HEK293 (cell line): Measurements from ENCODE around the gene ZRANB1.

Experiments
- CTCF ChIA-PET: fragments of 350-600 bp; formaldehyde crosslinking; extraction: SDS; loops from one replicate; lab custom pipeline; 2021; ENCODE audit warnings: antibody characterized with exemption; lab: Yijun Ruan, JAX
- POLR2A ChIA-PET: fragments of 300-600 bp; formaldehyde crosslinking; extraction: SDS; loops from one replicate; lab custom pipeline; 2020; ENCODE audit warnings: antibody characterized with exemption, inconsistent platforms; lab: Yijun Ruan, JAX
- H3K27ac ChIP-seq: fragments of 200-500 bp; sonication (Bioruptor generic); 2 replicates; pipeline ENCODE4 v1.5.1; 2014; ENCODE audit warnings: low read depth, low read length, control low read depth, inconsistent platforms; ENCODE audit errors: extremely low read depth
- H3K36me3 ChIP-seq, 2 experiments: fragments of 200-500 bp in 1 of 2; sonication (Bioruptor generic) in 1 of 2; 1 replicate in 1 of 2; 2 replicates in 1 of 2; pipeline ENCODE4 v1.5.1; 2014 to 2017; ENCODE audit warnings: inconsistent platforms in 2 of 2, low read length in 2 of 2; ENCODE audit not compliant: control insufficient read depth in 2 of 2, insufficient read depth in 1 of 2
- H3K4me1 ChIP-seq: fragments of 200-500 bp; sonication (Bioruptor generic); 2 replicates; pipeline ENCODE4 v1.5.1; 2014; ENCODE audit warnings: mild to moderate bottlenecking, low read length, inconsistent platforms; ENCODE audit not compliant: control insufficient read depth, insufficient read depth
- H3K4me3 ChIP-seq: 2 replicates; pipeline ENCODE4 v1.5.1; 2011; ENCODE audit warnings: low read depth, mild to moderate bottlenecking, control low read depth, low read length, moderate library complexity
- H3K9me3 ChIP-seq: fragments of 200-500 bp; sonication (Bioruptor generic); 2 replicates; pipeline ENCODE4 v1.5.1; 2014; ENCODE audit warnings: low read depth, low read length, inconsistent platforms; ENCODE audit not compliant: control insufficient read depth, insufficient read depth
- GFI1B ChIP-seq: fragments of 450-650 bp; formaldehyde crosslinking; IDR thresholded peaks from 2 replicates; pipeline ENCODE4 v1.5.1; 2016; ENCODE audit warnings: missing biosample characterization, missing genetic modification characterization
- PRDM6 ChIP-seq: fragments of 450-650 bp; formaldehyde crosslinking; IDR thresholded peaks from 2 replicates; pipeline ENCODE4 v1.5.1; 2017; ENCODE audit warnings: missing biosample characterization, missing genetic modification characterization
- YY2 ChIP-seq: fragments of 450-650 bp; formaldehyde crosslinking; IDR thresholded peaks from 2 replicates; pipeline ENCODE4 v1.5.1; 2016; ENCODE audit warnings: missing biosample characterization, missing genetic modification characterization
- ZBTB17 ChIP-seq: fragments of 450-650 bp; formaldehyde crosslinking; IDR thresholded peaks from 2 replicates; pipeline ENCODE4 v1.5.1; 2016; ENCODE audit warnings: missing biosample characterization, missing genetic modification characterization
- ZBTB26 ChIP-seq: fragments of 450-650 bp; formaldehyde crosslinking; optimal IDR thresholded peaks from 2 replicates; pipeline ENCODE3; 2016; ENCODE audit warnings: missing biosample characterization, mild to moderate bottlenecking, missing genetic modification characterization
- ZBTB8A ChIP-seq: fragments of 450-650 bp; formaldehyde crosslinking; IDR thresholded peaks from 2 replicates; pipeline ENCODE4 v1.5.1; 2016; ENCODE audit warnings: missing biosample characterization, missing genetic modification characterization
- ZNF10 ChIP-seq: fragments of 450-650 bp; formaldehyde crosslinking; IDR thresholded peaks from 2 replicates; pipeline ENCODE4 v1.5.1; 2017; ENCODE audit warnings: missing biosample characterization, missing genetic modification characterization
- ZNF248 ChIP-seq: fragments of 450-650 bp; formaldehyde crosslinking; IDR thresholded peaks from 2 replicates; pipeline ENCODE4 v1.5.1; 2017; ENCODE audit warnings: missing biosample characterization, missing genetic modification characterization
- ZNF324 ChIP-seq: fragments of 450-650 bp; formaldehyde crosslinking; IDR thresholded peaks from 2 replicates; pipeline ENCODE4 v1.5.1; 2016; ENCODE audit warnings: missing biosample characterization, missing genetic modification characterization
- ZNF354C ChIP-seq: fragments of 450-650 bp; formaldehyde crosslinking; IDR thresholded peaks from 2 replicates; pipeline ENCODE4 v1.5.1; 2016; ENCODE audit warnings: missing biosample characterization, missing genetic modification characterization, low read depth, borderline replicate concordance
- ZNF426 ChIP-seq: fragments of 450-650 bp; formaldehyde crosslinking; IDR thresholded peaks from 2 replicates; pipeline ENCODE4 v1.5.1; 2017; ENCODE audit warnings: missing biosample characterization, missing genetic modification characterization, mild to moderate bottlenecking, inconsistent platforms, moderate library complexity
- ZNF521 ChIP-seq: fragments of 450-650 bp; formaldehyde crosslinking; IDR thresholded peaks from 2 replicates; pipeline ENCODE4 v1.5.1; 2017; ENCODE audit warnings: missing biosample characterization, mild to moderate bottlenecking, missing genetic modification characterization
- ZNF610 ChIP-seq: fragments of 450-650 bp; formaldehyde crosslinking; IDR thresholded peaks from 2 replicates; pipeline ENCODE4 v1.5.1; 2016; ENCODE audit warnings: missing biosample characterization, missing genetic modification characterization, borderline replicate concordance
- ZNF704 ChIP-seq: fragments of 450-650 bp; formaldehyde crosslinking; IDR thresholded peaks from 2 replicates; pipeline ENCODE4 v1.5.1; 2016; ENCODE audit warnings: missing biosample characterization, missing genetic modification characterization
- ZNF785 ChIP-seq: fragments of 450-650 bp; formaldehyde crosslinking; IDR thresholded peaks from 2 replicates; pipeline ENCODE4 v1.5.1; 2016; ENCODE audit warnings: missing biosample characterization, missing genetic modification characterization

ZRANB1 gene

GRCh38 chr10:125029584-125030242 lies 87.8 kb downstream of the ZRANB1 start (continued):
- no peak for TF ChIP-seq ZNF610 (tag by site-specific recombination)

GRCh38 chr10:125030567-125031197 lies 88.8 kb downstream of the ZRANB1 start:
- Histone ChIP-seq H3K9me3 (no peaks in the 10 kb centered on the region), H3K4me1 (peaks cover 14% of the 10 kb centered on the region)
- CTCF ChIA-PET, result interaction anchor here (1.3 kb wide), 1 partner anchor 17 kb away, joined by 3 read pairs; no protein-coding TSS in a partner anchor
- TF ChIP-seq ZBTB26 (tag by site-specific recombination), result no peak
- TF ChIP-seq ZNF248 (tag by site-specific recombination), result no peak
- TF ChIP-seq ZNF426 (tag by site-specific recombination), result no peak
- TF ChIP-seq ZNF704 (tag by site-specific recombination), result no peak
- no peak for TF ChIP-seq ZNF10 (tag by site-specific recombination)
- TF ChIP-seq ZNF521 (tag by site-specific recombination), result no peak
- TF ChIP-seq, all 188 proteins: peak for 0
- Histone ChIP-seq H3K27ac (no peak overlapping the region), H3K36me3 (peaks cover 0 to 14% of the 10 kb centered on the region in 2 experiments; a peak in 1 of 3 replicates), H3K4me3 (no peak overlapping the region)
- POLR2A ChIA-PET, result no interaction called here

GRCh38 chr10:125032474-125033020 lies 90.6 kb downstream of the ZRANB1 start:
- Histone ChIP-seq H3K36me3 (no peaks in the 10 kb centered on the region), H3K4me3 (no peak overlapping the region), H3K27ac (no peak overlapping the region), H3K4me1 (peaks cover 21% of the 10 kb centered on the region), H3K9me3 (no peaks in the 10 kb centered on the region)
- CTCF ChIA-PET, result no interaction called here
- POLR2A ChIA-PET, result no interaction called here
- peak; percentile 73 for TF ChIP-seq ZBTB8A (tag by site-specific recombination)
- no peak for TF ChIP-seq GFI1B
- TF ChIP-seq, all 188 proteins: peak for 1

- Histone ChIP-seq H3K9me3 (no peaks in the 10 kb centered on the region), H3K4me1 (peaks cover 23% of the 10 kb centered on the region), H3K27ac (no peak overlapping the region), H3K4me3 (no peak overlapping the region), H3K36me3 (peaks cover 0 to 5% of the 10 kb centered on the region in 2 experiments; a peak in 1 of 3 replicates)
- ChIA-PET CTCF (no interaction called here), POLR2A (no interaction called here)
- TF ChIP-seq YY2 (tag by site-specific recombination) (no peak), ZBTB17 (tag by site-specific recombination) (no peak), PRDM6 (tag by site-specific recombination) (no peak), ZNF354C (tag by site-specific recombination) (no peak), ZNF785 (no peak), ZNF324 (tag by site-specific recombination) (no peak)
These were observed 91.4 kb downstream of the ZRANB1 start for GRCh38 chr10:125033146-125033924.
